ENCODE data around the gene NIPAL1.
A peak's percentile ranks its signal among the peaks of the same experiment; 100 is the strongest.

- no peak for TF ChIP-seq CTCF (IDR thresholded peaks at IDR 0.05)
- TF ChIP-seq FOXJ3 (CRISPR knock-in tag; IDR thresholded peaks at IDR 0.05; ENCODE audit: borderline replicate concordance), result no peak
- no peak for TF ChIP-seq ZSCAN18 (CRISPR knock-in tag; IDR thresholded peaks at IDR 0.05)
- TF ChIP-seq TEAD4 (CRISPR knock-in tag; IDR thresholded peaks at IDR 0.05), result no peak
- no peak for TF ChIP-seq IRF1 (CRISPR knock-in tag; IDR thresholded peaks at IDR 0.05)
- peak; percentile 47; the same call in 1 of the 2 replicates for TF ChIP-seq GABPB1 (CRISPR knock-in tag; IDR thresholded peaks at IDR 0.05)
- TF ChIP-seq PREB (CRISPR knock-in tag; IDR thresholded peaks at IDR 0.05; ENCODE audit: borderline replicate concordance), result no peak
- no peak for TF ChIP-seq STAT6 (CRISPR knock-in tag; conservative IDR thresholded peaks at IDR 0.05; ENCODE audit: low read depth)
- no peak for TF ChIP-seq CREM (CRISPR knock-in tag; IDR thresholded peaks at IDR 0.05)
- TF ChIP-seq CREB1 (CRISPR knock-in tag; IDR thresholded peaks at IDR 0.05), result no peak
Observed at GRCh38 chr4:48042979-48043461, 26.4 kb downstream of the NIPAL1 start.
